Liver (tissue), 9 donors: ENCODE results near the gene KIAA0825. TPM values are rescaled to one million over a fixed set of nuclear protein-coding genes. Genes with fewer than 3 reads are reported as not detected.

ENCODE experiments used
- DNase-seq: peaks from one replicate; pipeline ENCODE4 v3.0.0-alpha.2; 2017; ENCODE audit warnings: low spot score
- H3K27ac ChIP-seq, 2 donors: one replicate each; pipeline ENCODE4 v1.7.0; 2013; ENCODE audit warnings: inconsistent platforms in 2 of 2, low read length in 2 of 2, control low read depth in 1 of 2, low read depth in 1 of 2, mild to moderate bottlenecking in 1 of 2
- H3K27me3 ChIP-seq, 4 donors: one replicate each; pipeline versions ENCODE4 v1.6.1 to v1.7.0; 2013; ENCODE audit warnings: low read length in 3 of 4, inconsistent platforms in 1 of 4, mild to moderate bottlenecking in 1 of 4, moderate library complexity in 1 of 4; ENCODE audit not compliant: control insufficient read depth in 4 of 4, insufficient read depth in 4 of 4
- H3K36me3 ChIP-seq, 4 donors: one replicate each; pipeline versions ENCODE4 v1.6.1 to v1.7.0; 2013; ENCODE audit warnings: low read length in 3 of 4, mild to moderate bottlenecking in 3 of 4, low read depth in 1 of 4, moderate library complexity in 1 of 4; ENCODE audit not compliant: control insufficient read depth in 4 of 4, insufficient read depth in 3 of 4
- H3K4me1 ChIP-seq, 4 donors: one replicate each; pipeline versions ENCODE4 v1.6.1 to v1.7.0; 2013; ENCODE audit warnings: low read length in 3 of 4, mild to moderate bottlenecking in 3 of 4, moderate library complexity in 1 of 4; ENCODE audit not compliant: control insufficient read depth in 4 of 4, insufficient read depth in 4 of 4
- H3K4me3 ChIP-seq, 3 donors: one replicate each; pipeline versions ENCODE4 v1.6.1 to v1.7.0; 2013; ENCODE audit warnings: low read length in 3 of 3, control low read depth in 1 of 3, low read depth in 1 of 3, mild to moderate bottlenecking in 1 of 3
- H3K9ac ChIP-seq, 2 donors: one replicate each; pipeline ENCODE4 v1.7.0; 2013; ENCODE audit warnings: low read length in 2 of 2, mild to moderate bottlenecking in 2 of 2, moderate library complexity in 2 of 2, control low read depth in 1 of 2, low read depth in 1 of 2
- H3K9me3 ChIP-seq, 4 donors: one replicate each; pipeline versions ENCODE4 v1.6.1 to v1.7.0; 2013; ENCODE audit warnings: low read length in 3 of 4; ENCODE audit not compliant: control insufficient read depth in 4 of 4
- EGR1 ChIP-seq, 2 donors: IDR thresholded peaks; 2 replicates each; pipeline ENCODE4 v1.6.1; 2016 to 2018; ENCODE audit warnings: antibody characterized with exemption in 2 of 2, low read depth in 2 of 2
- FOXA1 ChIP-seq: IDR thresholded peaks from 2 replicates; pipeline ENCODE4 v1.6.1; 2016; ENCODE audit warnings: antibody characterized with exemption
- GABPA ChIP-seq, 2 donors: IDR thresholded peaks in 1 of 2; conservative IDR thresholded peaks in 1 of 2; 2 replicates each; pipeline ENCODE4 v1.6.1; 2016; ENCODE audit warnings: antibody characterized with exemption in 2 of 2, mild to moderate bottlenecking in 1 of 2, moderate library complexity in 1 of 2
- HNF4A ChIP-seq, 2 donors: conservative IDR thresholded peaks; 2 replicates each; pipeline ENCODE4 v1.6.1; 2016; ENCODE audit warnings: antibody characterized with exemption in 2 of 2, mild to moderate bottlenecking in 2 of 2
- HNF4G ChIP-seq: IDR thresholded peaks from 2 replicates; pipeline ENCODE4 v1.6.1; 2016; ENCODE audit warnings: antibody characterized with exemption
- JUND ChIP-seq, 2 donors: IDR thresholded peaks; 2 replicates each; pipeline ENCODE4 v1.6.1; 2016; ENCODE audit warnings: antibody characterized with exemption in 2 of 2
- NR2F2 ChIP-seq: IDR thresholded peaks from 2 replicates; pipeline ENCODE4 v1.6.1; 2016; ENCODE audit warnings: antibody characterized with exemption
- RAD21 ChIP-seq, 2 donors: IDR thresholded peaks; 2 replicates each; pipeline ENCODE4 v1.6.1; 2016; ENCODE audit warnings: antibody characterized with exemption in 2 of 2, mild to moderate bottlenecking in 2 of 2
- RXRA ChIP-seq, 2 donors: IDR thresholded peaks; 2 replicates each; pipeline ENCODE4 v1.6.1; 2017 to 2018; ENCODE audit warnings: antibody characterized with exemption in 2 of 2, mild to moderate bottlenecking in 1 of 2
- SP1 ChIP-seq: IDR thresholded peaks from 2 replicates; pipeline ENCODE4 v1.6.1; 2018; ENCODE audit warnings: antibody characterized with exemption, mild to moderate bottlenecking
- YY1 ChIP-seq: IDR thresholded peaks from 2 replicates; pipeline ENCODE4 v1.6.1; 2016; ENCODE audit warnings: antibody characterized with exemption, mild to moderate bottlenecking
- WGBS: extraction: QIAGEN DNeasy Blood & Tissue Kit; methylation state at CpG from one replicate; pipeline ENCODE4 v1.1.7; 2013; 5-methylcytosine and 5-hydroxymethylcytosine counted together
- polyA plus RNA-seq, 2 donors: library from polyadenylated mRNA; stranded (reverse) in 1 of 2; unstranded in 1 of 2; fragments of 200-250 nt in 1 of 2; fragments of >200 nt in 1 of 2; fragmentation: Nextera tagmentation in 1 of 2; extraction: Ambion mirVana in 1 of 2; gene quantifications; one replicate each; pipeline versions ENCODE4 v1.2.1 to v1.2.3, GENCODE V29; 2013 to 2015
- total RNA-seq, 2 donors: library from RNA; depleted of rRNA; stranded (reverse); fragments of >200 nt; gene quantifications; one replicate each; pipeline ENCODE4 v1.2.3, GENCODE V29; 2014
- TF ChIP-seq, protein P1 (sequence below): IDR thresholded peaks from 2 replicates; pipeline ENCODE4 v1.6.1; 2016; ENCODE audit warnings: antibody characterized with exemption, mild to moderate bottlenecking
- TF ChIP-seq, protein P2 (sequence below): IDR thresholded peaks from 2 replicates; pipeline ENCODE4 v1.6.1; 2016; ENCODE audit warnings: antibody characterized with exemption
- TF ChIP-seq, protein P3 (sequence below): fragments of 150-350 bp; IDR thresholded peaks from 2 replicates; pipeline ENCODE4 v1.5.1; 2017; ENCODE audit warnings: improper control_type of control experiment, low read depth, low read length; ENCODE audit not compliant: missing input control
- TF ChIP-seq, protein P4 (sequence below): IDR thresholded peaks from 2 replicates; pipeline ENCODE4 v1.6.1; 2016; ENCODE audit warnings: antibody characterized with exemption
- TF ChIP-seq, protein P5 (sequence below): IDR thresholded peaks from 2 replicates; pipeline ENCODE4 v1.6.1; 2016; ENCODE audit warnings: antibody characterized with exemption
- donor health status: healthy.
- donor health status: healthy.
- donor health status: healthy.
- donor health status: healthy.
- donor health status: healthy.

KIAA0825 gene
- total and polyA plus RNA-seq, 4 donors: 0.25 to 3.2 (median 1.2) TPM

DNA sequence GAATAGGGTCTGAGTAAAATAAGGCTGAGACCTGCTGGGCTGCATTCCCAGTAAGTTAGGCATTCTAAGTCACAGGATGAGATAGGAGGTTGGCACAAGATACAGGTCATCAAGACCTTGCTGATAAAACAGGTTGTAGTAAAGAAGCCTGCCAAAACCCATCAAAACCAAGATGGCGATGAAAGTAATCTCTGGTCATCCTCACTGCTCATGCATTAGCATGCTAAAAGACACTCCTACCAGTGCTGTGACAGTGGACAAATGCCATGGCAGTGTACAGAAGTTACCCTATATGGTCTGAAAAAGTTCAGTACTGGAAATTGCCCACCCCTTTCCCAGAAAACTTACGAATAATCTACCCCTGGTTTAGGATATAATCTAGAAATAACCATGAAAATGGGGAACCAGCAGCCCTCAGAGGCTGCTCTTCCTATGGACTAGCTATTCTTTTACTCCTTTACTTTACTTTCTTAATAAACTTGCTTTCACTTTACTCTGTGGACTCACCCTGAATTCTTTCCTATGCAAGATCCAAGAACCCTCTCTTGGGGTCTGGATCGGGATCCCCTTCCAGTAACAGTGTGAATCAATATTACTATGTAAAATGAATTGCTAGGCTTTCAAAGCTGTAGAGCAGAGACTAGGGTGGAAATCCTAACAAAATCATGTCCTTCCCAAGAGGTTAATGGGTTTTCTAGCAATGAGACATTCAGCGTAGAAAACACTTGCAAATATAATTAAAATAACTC, 257.8 kb downstream of the KIAA0825 start:
- no peaks in the 10 kb centered on the region for H3K36me3 ChIP-seq
- no peaks in the 10 kb centered on the region for H3K27me3 ChIP-seq
- H3K9me3 ChIP-seq: no peaks in the 10 kb centered on the region
- 92% methylated on average over 4 of the region's 4 CpGs for WGBS
- H3K27ac ChIP-seq: no peak overlapping the region
- no peak overlapping the region for H3K4me3 ChIP-seq
- no peak overlapping the region for H3K9ac ChIP-seq
- no peak for DNase-seq
- TF ChIP-seq, protein P1, sequence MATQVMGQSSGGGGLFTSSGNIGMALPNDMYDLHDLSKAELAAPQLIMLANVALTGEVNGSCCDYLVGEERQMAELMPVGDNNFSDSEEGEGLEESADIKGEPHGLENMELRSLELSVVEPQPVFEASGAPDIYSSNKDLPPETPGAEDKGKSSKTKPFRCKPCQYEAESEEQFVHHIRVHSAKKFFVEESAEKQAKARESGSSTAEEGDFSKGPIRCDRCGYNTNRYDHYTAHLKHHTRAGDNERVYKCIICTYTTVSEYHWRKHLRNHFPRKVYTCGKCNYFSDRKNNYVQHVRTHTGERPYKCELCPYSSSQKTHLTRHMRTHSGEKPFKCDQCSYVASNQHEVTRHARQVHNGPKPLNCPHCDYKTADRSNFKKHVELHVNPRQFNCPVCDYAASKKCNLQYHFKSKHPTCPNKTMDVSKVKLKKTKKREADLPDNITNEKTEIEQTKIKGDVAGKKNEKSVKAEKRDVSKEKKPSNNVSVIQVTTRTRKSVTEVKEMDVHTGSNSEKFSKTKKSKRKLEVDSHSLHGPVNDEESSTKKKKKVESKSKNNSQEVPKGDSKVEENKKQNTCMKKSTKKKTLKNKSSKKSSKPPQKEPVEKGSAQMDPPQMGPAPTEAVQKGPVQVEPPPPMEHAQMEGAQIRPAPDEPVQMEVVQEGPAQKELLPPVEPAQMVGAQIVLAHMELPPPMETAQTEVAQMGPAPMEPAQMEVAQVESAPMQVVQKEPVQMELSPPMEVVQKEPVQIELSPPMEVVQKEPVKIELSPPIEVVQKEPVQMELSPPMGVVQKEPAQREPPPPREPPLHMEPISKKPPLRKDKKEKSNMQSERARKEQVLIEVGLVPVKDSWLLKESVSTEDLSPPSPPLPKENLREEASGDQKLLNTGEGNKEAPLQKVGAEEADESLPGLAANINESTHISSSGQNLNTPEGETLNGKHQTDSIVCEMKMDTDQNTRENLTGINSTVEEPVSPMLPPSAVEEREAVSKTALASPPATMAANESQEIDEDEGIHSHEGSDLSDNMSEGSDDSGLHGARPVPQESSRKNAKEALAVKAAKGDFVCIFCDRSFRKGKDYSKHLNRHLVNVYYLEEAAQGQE: no peak
- H3K4me1 ChIP-seq: no peaks in the 10 kb centered on the region

DNA sequence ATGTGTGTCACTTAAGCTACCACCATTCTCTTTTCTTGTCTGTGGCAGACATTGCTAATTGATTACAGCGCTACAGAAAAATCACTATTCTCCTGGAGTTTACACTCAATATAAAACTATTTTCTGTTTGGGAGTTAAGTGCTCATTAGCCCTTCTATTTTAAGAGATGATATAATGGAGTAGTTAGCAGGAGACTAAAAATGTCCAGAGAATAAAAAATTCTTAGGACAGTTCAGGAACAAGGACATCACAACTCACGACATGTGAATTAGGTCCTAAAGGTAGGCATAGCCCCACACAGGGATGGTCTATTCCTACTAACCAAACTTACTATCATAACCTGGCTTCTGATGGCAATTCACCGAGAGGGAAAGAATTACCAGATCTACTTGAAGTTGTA, 258.5 kb downstream of the KIAA0825 start:
- Histone ChIP-seq H3K9ac (no peak overlapping the region), H3K4me3 (no peak overlapping the region), H3K4me1 (no peaks in the 10 kb centered on the region), H3K27ac (no peak overlapping the region), H3K9me3 (no peaks in the 10 kb centered on the region), H3K36me3 (no peaks in the 10 kb centered on the region), H3K27me3 (no peaks in the 10 kb centered on the region)
- 96% methylated on average over 3 of the region's 3 CpGs for WGBS
- TF ChIP-seq, protein P2, sequence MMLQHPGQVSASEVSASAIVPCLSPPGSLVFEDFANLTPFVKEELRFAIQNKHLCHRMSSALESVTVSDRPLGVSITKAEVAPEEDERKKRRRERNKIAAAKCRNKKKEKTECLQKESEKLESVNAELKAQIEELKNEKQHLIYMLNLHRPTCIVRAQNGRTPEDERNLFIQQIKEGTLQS: no peak
- TF ChIP-seq EGR1 (IDR thresholded peaks at IDR 0.05; ENCODE audit: low read depth in 2 of 2) (no peak), HNF4A (conservative IDR thresholded peaks at IDR 0.05) (no peak), HNF4G (no peak), SP1 (no peak), NR2F2 (no peak), YY1 (no peak), GABPA (IDR thresholded peaks at IDR 0.05 in 1 of 2, conservative IDR thresholded peaks at IDR 0.05 in 1 of 2) (no peak), FOXA1 (no peak), JUND (IDR thresholded peaks at IDR 0.05) (no peak), RAD21 (IDR thresholded peaks at IDR 0.05) (no peak), RXRA (IDR thresholded peaks at IDR 0.05) (no peak)
- TF ChIP-seq, protein P3, sequence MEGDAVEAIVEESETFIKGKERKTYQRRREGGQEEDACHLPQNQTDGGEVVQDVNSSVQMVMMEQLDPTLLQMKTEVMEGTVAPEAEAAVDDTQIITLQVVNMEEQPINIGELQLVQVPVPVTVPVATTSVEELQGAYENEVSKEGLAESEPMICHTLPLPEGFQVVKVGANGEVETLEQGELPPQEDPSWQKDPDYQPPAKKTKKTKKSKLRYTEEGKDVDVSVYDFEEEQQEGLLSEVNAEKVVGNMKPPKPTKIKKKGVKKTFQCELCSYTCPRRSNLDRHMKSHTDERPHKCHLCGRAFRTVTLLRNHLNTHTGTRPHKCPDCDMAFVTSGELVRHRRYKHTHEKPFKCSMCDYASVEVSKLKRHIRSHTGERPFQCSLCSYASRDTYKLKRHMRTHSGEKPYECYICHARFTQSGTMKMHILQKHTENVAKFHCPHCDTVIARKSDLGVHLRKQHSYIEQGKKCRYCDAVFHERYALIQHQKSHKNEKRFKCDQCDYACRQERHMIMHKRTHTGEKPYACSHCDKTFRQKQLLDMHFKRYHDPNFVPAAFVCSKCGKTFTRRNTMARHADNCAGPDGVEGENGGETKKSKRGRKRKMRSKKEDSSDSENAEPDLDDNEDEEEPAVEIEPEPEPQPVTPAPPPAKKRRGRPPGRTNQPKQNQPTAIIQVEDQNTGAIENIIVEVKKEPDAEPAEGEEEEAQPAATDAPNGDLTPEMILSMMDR: no peak
- TF ChIP-seq, protein P4, sequence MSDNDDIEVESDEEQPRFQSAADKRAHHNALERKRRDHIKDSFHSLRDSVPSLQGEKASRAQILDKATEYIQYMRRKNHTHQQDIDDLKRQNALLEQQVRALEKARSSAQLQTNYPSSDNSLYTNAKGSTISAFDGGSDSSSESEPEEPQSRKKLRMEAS: no peak
- TF ChIP-seq, protein P1: no peak
- TF ChIP-seq, protein P5, sequence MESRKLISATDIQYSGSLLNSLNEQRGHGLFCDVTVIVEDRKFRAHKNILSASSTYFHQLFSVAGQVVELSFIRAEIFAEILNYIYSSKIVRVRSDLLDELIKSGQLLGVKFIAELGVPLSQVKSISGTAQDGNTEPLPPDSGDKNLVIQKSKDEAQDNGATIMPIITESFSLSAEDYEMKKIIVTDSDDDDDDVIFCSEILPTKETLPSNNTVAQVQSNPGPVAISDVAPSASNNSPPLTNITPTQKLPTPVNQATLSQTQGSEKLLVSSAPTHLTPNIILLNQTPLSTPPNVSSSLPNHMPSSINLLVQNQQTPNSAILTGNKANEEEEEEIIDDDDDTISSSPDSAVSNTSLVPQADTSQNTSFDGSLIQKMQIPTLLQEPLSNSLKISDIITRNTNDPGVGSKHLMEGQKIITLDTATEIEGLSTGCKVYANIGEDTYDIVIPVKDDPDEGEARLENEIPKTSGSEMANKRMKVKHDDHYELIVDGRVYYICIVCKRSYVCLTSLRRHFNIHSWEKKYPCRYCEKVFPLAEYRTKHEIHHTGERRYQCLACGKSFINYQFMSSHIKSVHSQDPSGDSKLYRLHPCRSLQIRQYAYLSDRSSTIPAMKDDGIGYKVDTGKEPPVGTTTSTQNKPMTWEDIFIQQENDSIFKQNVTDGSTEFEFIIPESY: no peak
- DNase-seq: no peak
